GM19372 (cell line): ENCODE measurements around the gene MAK.
A peak's percentile ranks its signal among the peaks of the same experiment; 100 is the strongest.
"Not testable (repeated sequence)": the region's sequence is repeated elsewhere in the genome, so short reads cannot be mapped to it uniquely, and the experiment has no call there.

Experiments used
- ATAC-seq: cut with Tn5 transposase; IDR thresholded peaks from one replicate; pipeline ENCODE4 v1.9.1; 2021; ENCODE audit warnings: mild to moderate bottlenecking, low read depth, moderate library complexity; ENCODE audit not compliant: unreplicated experiment

MAK gene

DNA sequence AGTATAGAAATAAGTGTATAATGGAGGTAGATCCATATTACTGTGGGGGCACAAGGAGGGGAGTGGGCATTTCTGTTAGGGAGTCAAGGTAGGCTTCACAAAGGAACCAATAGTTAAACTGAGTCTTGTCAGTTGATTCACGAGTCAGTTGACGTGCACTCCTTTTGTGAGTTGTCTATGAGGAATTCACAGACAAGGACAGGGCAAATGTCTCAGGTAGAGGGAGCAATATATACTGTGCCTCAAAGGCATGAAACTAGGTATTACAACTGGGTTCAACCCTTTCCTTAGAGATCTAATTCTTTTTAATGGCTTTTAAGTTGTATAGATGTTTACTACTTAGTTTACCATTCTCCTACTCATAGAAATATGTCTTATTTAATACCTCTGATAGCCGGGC is 104.5 kb downstream of the MAK start:
- no peak for ATAC-seq

- ATAC-seq: no peak
These were observed 105.1 kb downstream of the MAK start for GRCh38 chr6:10733151-10733715.

DNA sequence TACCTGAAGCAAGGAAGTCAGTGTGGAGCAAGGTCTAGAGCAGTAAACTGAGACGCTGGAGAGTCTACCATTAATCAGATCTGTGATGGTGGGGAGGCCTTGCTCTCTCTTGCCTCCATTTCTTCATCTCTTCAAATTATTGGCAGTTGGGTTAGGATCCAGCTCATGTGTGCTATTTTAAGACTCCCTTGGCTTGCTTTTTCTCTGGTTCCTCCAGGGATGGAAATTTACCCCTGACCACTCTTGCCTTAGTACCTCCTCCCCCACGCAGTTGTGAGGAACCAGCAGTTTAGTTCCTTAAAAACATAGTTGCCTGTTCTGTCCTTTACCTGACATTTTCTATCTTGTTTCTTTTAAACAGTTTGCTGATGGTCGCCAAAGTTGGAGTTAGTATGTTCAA is 108.1 kb downstream of the MAK start:
- ATAC-seq: no peak

DNA sequence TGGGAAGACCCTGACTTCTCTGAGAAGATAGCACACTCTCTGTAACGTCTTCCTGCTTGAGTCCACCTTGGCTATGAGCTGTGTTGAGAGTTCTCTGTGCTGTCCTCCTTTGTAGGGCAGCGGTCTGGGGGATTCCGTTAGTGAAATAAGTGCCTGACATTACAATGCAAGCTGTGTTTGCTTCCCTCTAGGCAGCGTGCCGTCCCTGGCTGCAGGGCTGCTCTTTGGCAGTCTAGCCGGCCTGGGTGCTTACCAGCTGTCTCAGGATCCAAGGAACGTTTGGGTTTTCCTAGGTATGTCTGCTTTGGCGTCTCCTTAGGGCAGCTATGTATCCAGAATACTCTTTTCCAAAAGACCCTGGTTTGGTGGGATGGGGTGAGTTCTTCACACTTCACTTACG is 112.6 kb downstream of the MAK start:
- ATAC-seq: no peak

GRCh38 chr6:10725044-10725443 is 113.3 kb downstream of the MAK start:
- no peak for ATAC-seq

GRCh38 chr6:10723567-10723881 is 114.8 kb downstream of the MAK start:
- ATAC-seq: no peak

DNA sequence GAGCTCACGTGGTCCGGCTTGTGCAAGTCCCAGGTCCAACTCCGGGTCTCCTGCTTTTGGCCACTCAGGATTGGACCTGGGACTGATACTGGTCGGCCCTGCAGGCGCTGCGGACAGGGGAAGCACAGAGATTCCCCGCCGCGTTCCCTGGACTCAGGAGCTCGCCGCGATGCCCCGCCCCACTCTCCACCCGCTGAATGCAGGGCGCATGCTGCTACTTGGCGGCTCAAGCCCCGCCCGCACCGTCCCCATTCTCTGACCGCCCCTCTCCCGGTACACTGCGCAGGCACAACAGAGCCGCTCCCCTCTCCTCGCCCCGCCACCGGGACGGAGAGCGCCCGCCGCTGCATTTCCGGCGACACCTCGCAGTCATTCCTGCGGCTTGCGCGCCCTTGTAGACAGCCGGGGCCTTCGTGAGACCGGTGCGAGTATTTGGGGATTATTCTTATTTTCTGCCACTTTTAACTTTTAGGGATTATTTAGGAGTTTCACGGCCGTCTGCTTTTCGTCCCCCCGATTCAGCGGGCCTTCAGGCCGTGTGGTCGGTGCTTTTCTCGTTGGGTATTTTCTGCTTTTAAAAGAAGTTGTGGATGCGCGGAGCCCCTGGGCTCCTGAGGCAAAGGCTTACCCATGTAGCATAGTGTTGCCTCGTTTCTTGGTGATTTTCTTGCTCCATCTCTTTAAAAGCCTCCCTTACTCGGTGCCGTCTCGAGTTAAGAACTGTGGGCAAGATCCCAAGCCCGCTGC is 115.3 kb downstream of the MAK start, which contains the start of gene TMEM14C:
Gene TMEM14C (plus strand): TSS at position 251 of the 747 bp plus-strand sequence. CDS start 1,544 bp downstream, outside the sequence.
- ATAC-seq: peak; percentile 91

DNA sequence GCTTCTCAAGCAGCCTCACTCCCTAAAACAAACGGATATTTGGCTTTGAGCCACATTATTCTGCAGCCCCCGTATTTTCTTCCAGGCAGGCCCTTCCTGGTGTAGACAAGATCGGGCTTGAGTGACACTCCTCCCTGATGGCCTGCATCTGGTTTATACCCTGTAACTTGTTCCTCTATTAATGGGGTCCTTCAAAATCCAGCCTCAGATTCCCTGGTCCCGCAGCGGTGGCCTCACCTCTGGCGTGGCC is 115.8 kb downstream of the MAK start:
- ATAC-seq: no peak

- ATAC-seq: no peak
These were observed 116.3 kb downstream of the MAK start for GRCh38 chr6:10721850-10722569.

GRCh38 chr6:10720960-10721849 is 117.1 kb downstream of the MAK start:
- ATAC-seq: not testable (repeated sequence)

DNA sequence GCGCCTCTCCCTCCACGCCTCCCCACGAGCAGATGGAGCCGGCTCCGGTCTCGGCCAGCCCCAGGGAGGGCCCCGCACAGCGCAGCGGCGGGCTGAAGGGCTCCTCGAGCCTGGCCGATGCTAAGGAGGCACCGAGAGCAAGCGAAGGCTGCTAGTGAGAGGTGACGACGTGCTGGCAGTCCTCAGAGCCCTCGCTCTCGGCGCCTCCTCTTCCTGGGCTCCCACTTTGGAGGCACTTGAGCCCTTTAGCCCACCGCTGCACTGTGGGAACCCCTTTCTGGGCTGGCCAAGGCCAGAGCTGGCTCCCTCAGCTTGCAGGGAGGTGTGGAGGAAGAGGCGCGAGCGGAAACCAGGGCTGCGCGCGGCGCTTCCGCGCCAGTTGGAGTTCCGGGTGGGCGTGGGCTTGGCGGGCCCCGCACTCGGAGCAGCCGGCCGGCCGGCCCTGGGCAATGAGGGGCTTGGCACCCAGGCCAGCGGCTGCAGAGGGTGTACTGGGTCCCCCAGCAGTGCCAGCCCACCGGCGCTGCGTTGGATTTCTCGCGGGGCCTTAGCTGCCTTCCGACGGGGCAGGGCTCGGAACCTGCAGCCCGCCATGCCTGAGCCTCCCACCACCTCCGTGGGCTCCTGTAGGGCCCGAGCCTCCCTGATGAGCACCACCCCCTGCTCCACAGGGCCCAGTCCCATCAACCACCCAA is 117.9 kb downstream of the MAK start:
- peak; percentile 31 for ATAC-seq

DNA sequence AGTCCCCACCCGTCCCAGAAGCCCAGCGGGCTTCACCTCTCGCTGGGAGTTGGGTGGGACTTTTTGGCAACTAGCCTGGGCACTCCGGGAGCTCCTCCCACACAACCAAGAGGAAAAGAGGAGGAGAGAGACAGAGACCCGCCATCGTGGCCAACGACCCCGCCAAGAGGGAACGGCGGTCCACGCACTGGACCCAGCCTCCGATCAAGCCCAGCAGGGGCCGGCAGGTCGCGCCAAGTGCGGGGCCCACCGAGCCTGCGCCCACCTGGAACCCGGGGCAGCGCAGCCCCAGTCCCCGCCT is 118.4 kb downstream of the MAK start:
- no peak for ATAC-seq

- no peak for ATAC-seq
These were observed 118.9 kb downstream of the MAK start for GRCh38 chr6:10719296-10719963.

GRCh38 chr6:10713962-10714361 is 124.4 kb downstream of the MAK start:
- no peak for ATAC-seq
